ENCODE measurements around the gene ARHGAP26.

ARHGAP26 gene

DNA sequence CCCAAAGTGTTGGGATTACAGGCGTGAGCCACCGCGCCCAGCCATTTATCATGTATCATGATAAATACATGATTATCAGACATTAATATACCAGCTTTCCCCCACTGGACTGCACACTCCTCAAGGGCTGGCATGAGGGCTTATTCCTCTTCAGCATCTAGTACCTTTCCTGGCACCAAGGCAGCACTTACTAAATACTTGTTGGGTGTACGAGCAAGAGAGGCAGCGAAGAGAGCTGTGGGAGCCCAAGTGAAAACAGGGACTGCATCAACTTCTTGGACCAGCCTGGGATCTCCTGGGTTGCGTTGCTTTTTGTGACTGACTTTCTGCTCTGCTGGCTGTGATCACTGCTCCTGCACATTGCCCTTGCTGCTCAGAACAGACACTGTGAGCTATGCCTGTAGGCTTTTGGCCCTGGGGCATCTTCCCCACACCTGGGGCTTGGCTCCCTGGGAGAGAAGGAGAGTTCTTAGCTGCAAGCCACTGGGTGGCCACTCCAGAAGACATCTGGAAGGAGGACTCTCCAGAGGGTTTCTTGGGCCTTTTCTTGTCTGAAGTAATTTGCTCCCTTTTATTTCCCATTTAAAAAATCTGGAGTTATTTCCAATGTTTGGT is 409.1 kb downstream of the ARHGAP26 start:
- Mint-ChIP-seq H3K27ac (no peak overlapping the region), H3K9me3 (peaks cover 3% of the 10 kb centered on the region), H3K4me1 (peaks cover 16% of the 10 kb centered on the region), H3K36me3 (peaks cover 9% of the 10 kb centered on the region), H3K4me3 (no peak overlapping the region), H3K27me3 (no peaks in the 10 kb centered on the region)
- no peak for DNase-seq
- CTCF ChIA-PET = no interaction called here

- Mint-ChIP-seq H3K4me1 (peaks cover 16% of the 10 kb centered on the region), H3K36me3 (peaks cover 9% of the 10 kb centered on the region), H3K4me3 (no peak overlapping the region), H3K9me3 (peaks cover 3% of the 10 kb centered on the region), H3K27ac (no peak overlapping the region), H3K27me3 (no peaks in the 10 kb centered on the region)
- DNase-seq = no peak
- CTCF ChIA-PET = no interaction called here
Measured at GRCh38 chr5:143180751-143181150, 410.6 kb downstream of the ARHGAP26 start.

DNA sequence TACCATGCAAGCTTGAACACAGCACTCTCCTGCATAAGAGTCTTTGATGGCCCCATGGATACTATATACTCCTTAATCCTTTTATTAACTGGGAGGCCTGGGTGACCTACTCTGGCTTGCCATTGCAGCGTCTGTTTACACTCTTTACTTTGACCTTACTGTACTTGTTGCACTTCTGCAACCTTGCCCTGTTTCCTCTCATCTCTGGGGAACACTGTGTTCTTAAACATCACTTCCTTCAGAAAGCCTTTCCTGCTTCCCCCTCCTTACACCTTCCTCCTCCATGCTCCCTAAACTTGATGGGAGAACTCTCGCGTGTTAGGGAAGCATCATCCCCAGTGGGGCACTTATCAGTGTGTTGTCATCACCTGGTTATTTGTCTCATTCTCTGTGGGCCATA is 411.0 kb downstream of the ARHGAP26 start:
- no peak overlapping the region for H3K4me3 Mint-ChIP-seq
- peaks cover 16% of the 10 kb centered on the region for H3K4me1 Mint-ChIP-seq
- H3K27ac Mint-ChIP-seq = no peak overlapping the region
- CTCF ChIA-PET = no interaction called here
- no peaks in the 10 kb centered on the region for H3K27me3 Mint-ChIP-seq
- H3K36me3 Mint-ChIP-seq = peaks cover 9% of the 10 kb centered on the region
- peaks cover 3% of the 10 kb centered on the region for H3K9me3 Mint-ChIP-seq
- no peak for DNase-seq

- H3K9me3 Mint-ChIP-seq = peaks cover 3% of the 10 kb centered on the region
- no peak overlapping the region for H3K27ac Mint-ChIP-seq
- no peak for DNase-seq
- H3K4me1 Mint-ChIP-seq = peaks cover 23% of the 10 kb centered on the region
- CTCF ChIA-PET = no interaction called here
- no peaks in the 10 kb centered on the region for H3K27me3 Mint-ChIP-seq
- no peak overlapping the region for H3K4me3 Mint-ChIP-seq
- peaks cover 9% of the 10 kb centered on the region for H3K36me3 Mint-ChIP-seq
Measured at GRCh38 chr5:143182106-143182505, 411.9 kb downstream of the ARHGAP26 start.

DNA sequence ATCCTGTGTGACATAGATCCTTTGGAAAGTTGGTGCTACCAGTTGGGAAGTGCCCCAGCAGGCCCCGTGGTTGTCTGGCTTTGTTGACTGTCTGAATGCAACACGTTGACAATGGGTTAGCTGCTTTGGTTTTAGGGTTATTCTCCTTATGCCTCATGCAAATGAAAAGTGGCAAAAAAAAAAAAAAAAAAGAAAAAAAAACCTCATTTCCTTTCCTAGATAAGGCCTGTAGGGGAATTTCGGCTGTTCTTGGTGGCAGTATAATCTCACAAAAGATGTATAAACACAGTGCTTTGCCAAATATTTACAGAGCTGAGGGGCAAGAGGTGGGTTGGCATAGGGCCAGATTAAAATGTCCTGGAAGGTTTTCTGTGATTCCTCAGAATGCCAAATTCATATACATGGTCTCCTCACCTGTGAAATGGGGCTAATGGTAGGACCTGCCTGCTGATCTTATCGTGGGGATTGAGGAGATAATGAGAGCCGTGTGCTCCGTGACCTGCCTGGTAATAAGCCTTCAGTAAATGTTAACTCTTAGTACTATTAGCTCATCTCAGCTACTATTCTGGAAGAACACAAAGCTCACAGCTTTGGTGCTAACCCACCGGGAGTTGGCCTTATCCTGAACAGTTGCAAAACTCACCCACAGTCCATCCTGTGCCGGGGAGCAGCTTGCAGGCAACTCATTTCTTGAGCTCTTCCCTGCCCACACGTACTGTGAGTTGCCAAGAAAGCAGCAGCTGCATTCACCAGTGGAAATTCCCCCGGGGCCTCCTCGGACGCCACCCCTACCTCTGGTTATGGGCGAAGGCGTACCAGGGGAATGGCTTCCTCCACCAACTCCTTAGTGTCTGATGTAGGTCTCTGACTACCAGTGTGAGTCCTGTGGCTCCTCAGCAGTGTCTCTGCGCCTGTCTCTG is 413.0 kb downstream of the ARHGAP26 start:
- CTCF ChIA-PET = interaction anchor here (0.7 to 1.8 kb wide), 3 partner anchors 174 to 642 kb away, joined by 3 to 6 read pairs (median 3); partner anchors contain the start of gene NR3C1
- Mint-ChIP-seq H3K27me3 (no peaks in the 10 kb centered on the region), H3K9me3 (peaks cover 3% of the 10 kb centered on the region), H3K4me3 (no peak overlapping the region), H3K36me3 (peaks cover 9% of the 10 kb centered on the region), H3K4me1 (peaks cover 23% of the 10 kb centered on the region), H3K27ac (no peak overlapping the region)
- no peak for DNase-seq

GRCh38 chr5:143183989-143184388 is 413.8 kb downstream of the ARHGAP26 start:
- CTCF ChIA-PET = interaction anchor here (1.0 to 1.8 kb wide), 2 partner anchors 220 to 641 kb away, joined by 3 to 6 read pairs; partner anchors contain the start of gene NR3C1
- peaks cover 23% of the 10 kb centered on the region for H3K4me1 Mint-ChIP-seq
- H3K4me3 Mint-ChIP-seq = no peak overlapping the region
- no peaks in the 10 kb centered on the region for H3K27me3 Mint-ChIP-seq
- no peak for DNase-seq
- H3K9me3 Mint-ChIP-seq = peaks cover 3% of the 10 kb centered on the region
- no peak overlapping the region for H3K27ac Mint-ChIP-seq
- H3K36me3 Mint-ChIP-seq = peaks cover 9% of the 10 kb centered on the region

GRCh38 chr5:143186623-143187022 is 416.4 kb downstream of the ARHGAP26 start:
- Mint-ChIP-seq H3K9me3 (peaks cover 7% of the 10 kb centered on the region), H3K36me3 (peaks cover 3% of the 10 kb centered on the region), H3K4me1 (peaks cover 23% of the 10 kb centered on the region), H3K4me3 (no peak overlapping the region), H3K27me3 (no peaks in the 10 kb centered on the region), H3K27ac (no peak overlapping the region)
- DNase-seq = no peak
- CTCF ChIA-PET = interaction anchor here (0.7 to 1.3 kb wide), 3 partner anchors 217 to 638 kb away, joined by 3 to 4 read pairs (median 3); partner anchors contain the start of gene NR3C1

DNA sequence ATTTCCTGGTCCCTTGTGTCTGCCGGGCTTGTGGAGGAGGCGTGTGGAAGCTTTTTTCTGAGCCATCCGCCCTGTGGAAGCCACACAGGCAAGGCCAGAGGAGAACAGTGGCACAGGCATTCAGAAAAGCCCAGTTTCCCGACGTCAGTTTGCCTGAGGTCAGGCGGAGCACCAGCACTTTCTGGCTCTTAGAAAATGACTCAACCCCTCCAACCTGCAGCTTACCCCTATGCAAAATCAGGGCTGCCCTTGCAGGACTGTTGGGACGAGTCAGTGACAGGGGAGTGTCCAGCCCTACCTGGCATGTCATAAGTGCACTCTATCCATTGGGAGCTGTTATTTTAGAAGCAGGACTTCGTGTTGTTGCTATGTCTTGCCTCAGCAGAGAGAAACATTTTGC is 417.3 kb downstream of the ARHGAP26 start:
- Mint-ChIP-seq H3K4me3 (no peak overlapping the region), H3K9me3 (peaks cover 5% of the 10 kb centered on the region), H3K4me1 (peaks cover 20% of the 10 kb centered on the region), H3K36me3 (peaks cover 3% of the 10 kb centered on the region), H3K27ac (no peak overlapping the region), H3K27me3 (no peaks in the 10 kb centered on the region)
- CTCF ChIA-PET = interaction anchor here (0.5 to 1.5 kb wide), 4 partner anchors 32 to 637 kb away, joined by 3 to 4 read pairs (median 4); partner anchors contain the start of gene NR3C1
- no peak for DNase-seq

GRCh38 chr5:143188083-143188482 is 417.9 kb downstream of the ARHGAP26 start:
- peaks cover 14% of the 10 kb centered on the region for H3K4me1 Mint-ChIP-seq

DNA sequence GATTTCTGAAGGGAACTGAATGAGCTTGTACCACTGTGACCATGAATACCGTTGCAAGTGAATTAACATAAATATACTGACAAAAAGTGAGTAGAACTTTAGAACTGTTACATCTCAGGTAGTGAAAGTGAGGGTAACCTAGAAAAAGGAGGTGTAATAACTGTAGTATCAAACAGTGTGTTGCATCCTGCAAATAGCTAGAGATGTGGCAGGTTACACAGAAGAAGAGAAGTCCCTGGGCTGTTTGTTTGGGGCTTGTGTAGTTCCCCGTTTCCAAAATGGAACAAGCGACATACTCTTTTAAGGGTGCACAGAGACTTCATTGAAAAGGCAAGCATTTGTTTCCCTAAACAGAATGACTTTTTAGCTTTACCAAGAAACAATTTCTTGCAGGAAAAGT is 418.5 kb downstream of the ARHGAP26 start:
- H3K4me3 Mint-ChIP-seq = no peak overlapping the region

More at GRCh38 chr5:143188083-143188482, 417.9 kb downstream of the ARHGAP26 start:
- H3K36me3 Mint-ChIP-seq = peaks cover 3% of the 10 kb centered on the region
- no peak overlapping the region for H3K4me3 Mint-ChIP-seq
- CTCF ChIA-PET = interaction anchor here (1.2 to 1.5 kb wide), 2 partner anchors 31 to 215 kb away, joined by 4 read pairs; partner anchors contain the start of gene NR3C1
- no peak overlapping the region for H3K27ac Mint-ChIP-seq
- peaks cover 5% of the 10 kb centered on the region for H3K9me3 Mint-ChIP-seq
- DNase-seq = no peak
- H3K27me3 Mint-ChIP-seq = no peaks in the 10 kb centered on the region

DNA sequence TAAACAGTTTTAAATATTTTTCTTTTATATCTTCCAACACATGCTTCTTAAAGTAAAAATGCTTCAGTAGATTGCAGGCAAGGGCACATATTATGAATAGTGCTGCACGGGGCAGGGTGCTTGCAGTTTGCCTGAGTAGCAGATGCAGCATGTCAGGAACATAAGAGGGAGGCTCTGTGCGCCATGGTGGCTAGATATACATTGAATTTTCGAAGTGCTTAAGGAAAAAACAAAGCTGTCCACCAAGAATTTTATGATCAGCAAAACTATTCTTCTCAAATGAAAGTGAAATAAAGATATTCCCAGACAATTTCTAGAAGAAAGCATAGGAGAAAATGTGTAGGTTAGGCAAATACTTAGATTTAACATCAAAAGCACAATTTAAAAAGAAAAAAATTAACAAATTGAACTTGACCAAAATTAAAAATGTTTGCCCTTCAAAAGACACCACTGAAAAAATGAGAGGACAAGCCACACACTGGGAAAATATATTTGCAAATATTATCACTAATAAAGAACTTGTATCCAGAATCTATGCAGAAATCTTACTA is 420.2 kb downstream of the ARHGAP26 start:
- Mint-ChIP-seq H3K9me3 (peaks cover 5% of the 10 kb centered on the region), H3K27ac (no peak overlapping the region), H3K36me3 (peaks cover 3% of the 10 kb centered on the region), H3K27me3 (no peaks in the 10 kb centered on the region), H3K4me3 (no peak overlapping the region), H3K4me1 (peaks cover 6% of the 10 kb centered on the region)
- no peak for DNase-seq
- CTCF ChIA-PET = no interaction called here

More for the DNA sequence above, 418.5 kb downstream of the ARHGAP26 start:
- Mint-ChIP-seq H3K4me1 (peaks cover 8% of the 10 kb centered on the region), H3K27ac (no peak overlapping the region), H3K9me3 (peaks cover 5% of the 10 kb centered on the region), H3K36me3 (peaks cover 3% of the 10 kb centered on the region), H3K27me3 (no peaks in the 10 kb centered on the region)
- DNase-seq = no peak
- CTCF ChIA-PET = interaction anchor here (0.8 to 1.5 kb wide), 4 partner anchors 12 to 214 kb away, joined by 4 to 5 read pairs (median 4); partner anchors contain the start of gene NR3C1

DNA sequence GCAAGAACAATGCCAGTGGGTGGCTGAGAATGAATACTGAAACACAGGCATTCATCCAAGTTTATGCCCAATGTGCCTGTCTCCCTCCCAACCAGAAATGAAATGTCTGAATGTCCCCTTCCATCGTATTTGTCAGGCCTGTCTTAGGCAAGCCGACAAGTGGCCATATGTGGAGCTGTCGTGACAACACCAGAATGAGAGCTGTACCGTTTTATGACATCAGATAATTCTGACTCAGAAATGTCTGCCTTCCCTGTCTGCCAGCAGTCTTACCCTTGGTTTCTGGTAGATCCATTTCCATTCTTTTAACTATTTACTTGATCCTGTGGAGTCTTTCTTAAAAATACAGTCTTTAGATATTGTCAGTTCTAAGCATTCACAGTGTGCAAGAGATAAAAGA is 421.5 kb downstream of the ARHGAP26 start:
- Mint-ChIP-seq H3K36me3 (peaks cover 3% of the 10 kb centered on the region), H3K27ac (no peak overlapping the region), H3K27me3 (no peaks in the 10 kb centered on the region), H3K9me3 (peaks cover 5% of the 10 kb centered on the region), H3K4me1 (peaks cover 3% of the 10 kb centered on the region), H3K4me3 (no peak overlapping the region)
- DNase-seq = no peak
- CTCF ChIA-PET = no interaction called here

- no peaks in the 10 kb centered on the region for H3K27me3 Mint-ChIP-seq
- H3K9me3 Mint-ChIP-seq = peaks cover 5% of the 10 kb centered on the region
- no peak overlapping the region for H3K27ac Mint-ChIP-seq
- no peak overlapping the region for H3K4me3 Mint-ChIP-seq
- CTCF ChIA-PET = no interaction called here
- peaks cover 2% of the 10 kb centered on the region for H3K4me1 Mint-ChIP-seq
- peaks cover 4% of the 10 kb centered on the region for H3K36me3 Mint-ChIP-seq
- no peak for DNase-seq
Measured at GRCh38 chr5:143192191-143192900, 422.2 kb downstream of the ARHGAP26 start.

DNA sequence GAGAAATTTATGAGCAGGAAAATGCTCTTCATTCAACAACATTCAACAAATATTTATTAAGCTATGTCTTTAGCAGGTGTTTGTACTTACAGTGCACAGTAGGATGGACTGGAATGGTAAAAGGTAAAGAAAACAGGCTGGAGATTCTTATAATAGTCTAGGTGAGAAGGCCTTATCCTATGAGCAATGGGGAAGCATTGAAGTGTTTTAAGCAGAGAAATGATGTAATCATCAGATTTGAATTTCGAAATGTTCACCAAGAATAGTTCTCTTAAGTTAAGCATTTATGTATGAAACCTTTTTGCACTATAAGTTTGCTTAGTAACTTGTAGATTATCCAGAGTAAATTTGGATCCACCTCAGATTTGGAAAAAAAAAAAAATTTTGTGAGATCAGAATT is 424.0 kb downstream of the ARHGAP26 start:
- H3K36me3 Mint-ChIP-seq = peaks cover 8% of the 10 kb centered on the region
- DNase-seq = no peak
- H3K27ac Mint-ChIP-seq = no peak overlapping the region
- CTCF ChIA-PET = no interaction called here
- H3K4me3 Mint-ChIP-seq = no peak overlapping the region
- no peaks in the 10 kb centered on the region for H3K27me3 Mint-ChIP-seq
- peaks cover 2% of the 10 kb centered on the region for H3K4me1 Mint-ChIP-seq
- peaks cover 12% of the 10 kb centered on the region for H3K9me3 Mint-ChIP-seq

Data from activated naive CD4-positive, alpha-beta T cell treated with anti-CD3 and anti-CD28 coated beads, Interleukin-2, amount 10 ng/mL, durations not matched to agents 7 days and 5 days (primary cell).